HG03571 (cell line): ENCODE results near the gene BRPF1.

Experiments
- ATAC-seq: cut with Tn5 transposase; IDR thresholded peaks from one replicate; pipeline ENCODE4 v1.9.1; 2021; ENCODE audit not compliant: unreplicated experiment

Gene BRPF1

GRCh38 chr3:9732080-9732739 is 675 bp downstream of the BRPF1 start:
- peak; percentile 3 for ATAC-seq

GRCh38 chr3:9732740-9733115 is 1.2 kb downstream of the BRPF1 start:
- no peak for ATAC-seq

DNA sequence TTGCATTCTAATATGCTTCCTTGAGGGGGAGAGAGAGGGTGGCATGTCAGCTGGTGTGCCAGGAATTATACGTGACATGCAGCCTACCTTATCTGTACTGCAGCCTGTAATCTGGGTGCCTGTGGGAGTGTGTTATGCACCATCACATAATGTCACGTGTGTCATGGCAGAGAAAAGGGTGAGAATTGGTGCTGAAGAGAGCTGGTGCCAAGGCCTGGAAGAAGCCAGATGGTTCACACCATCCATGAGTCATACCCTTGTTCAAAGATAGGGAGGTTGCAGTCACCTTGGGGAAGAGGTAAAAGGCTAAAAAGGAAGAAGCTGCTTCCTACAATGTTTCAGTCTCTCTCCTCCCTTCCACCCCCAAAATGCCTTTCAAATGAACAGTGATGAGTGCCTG is 5.3 kb downstream of the BRPF1 start:
- no peak for ATAC-seq

DNA sequence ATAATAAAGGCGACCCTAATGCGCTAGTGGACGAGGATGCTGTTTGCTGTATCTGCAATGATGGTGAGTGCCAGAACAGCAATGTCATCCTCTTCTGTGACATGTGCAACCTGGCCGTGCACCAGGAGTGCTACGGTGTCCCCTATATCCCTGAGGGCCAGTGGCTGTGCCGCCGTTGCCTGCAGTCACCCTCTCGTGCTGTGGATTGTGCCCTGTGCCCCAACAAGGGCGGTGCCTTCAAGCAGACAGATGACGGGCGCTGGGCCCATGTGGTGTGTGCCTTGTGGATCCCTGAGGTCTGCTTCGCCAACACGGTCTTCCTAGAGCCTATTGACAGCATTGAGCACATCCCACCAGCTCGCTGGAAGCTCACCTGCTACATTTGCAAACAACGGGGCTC is 7.6 kb downstream of the BRPF1 start:
- ATAC-seq = no peak

DNA sequence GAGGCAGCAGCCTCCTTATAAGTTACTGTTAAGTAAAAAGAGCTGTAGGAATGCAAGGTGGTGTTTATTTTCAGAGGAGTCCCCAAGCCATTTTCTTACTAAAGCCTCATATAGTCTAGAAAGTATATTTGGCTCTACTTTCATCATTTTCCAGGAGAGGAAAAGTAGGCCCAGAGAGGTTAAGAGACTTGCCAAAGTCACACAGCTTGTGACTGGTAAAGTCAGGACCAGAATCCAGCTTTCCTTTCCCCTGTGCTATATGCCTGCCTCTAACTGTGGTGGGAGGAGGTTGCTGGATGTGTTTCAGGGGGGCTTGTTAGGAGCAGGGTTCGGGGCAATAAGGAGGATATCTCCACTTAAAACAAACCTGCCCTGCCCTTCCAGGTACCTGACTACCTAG is 11.0 kb downstream of the BRPF1 start:
- ATAC-seq = no peak

- no peak for ATAC-seq
Observed at GRCh38 chr3:9743548-9743947, 12.0 kb downstream of the BRPF1 start.

- ATAC-seq = no peak
Observed at GRCh38 chr3:9744162-9744561, 12.6 kb downstream of the BRPF1 start.

DNA sequence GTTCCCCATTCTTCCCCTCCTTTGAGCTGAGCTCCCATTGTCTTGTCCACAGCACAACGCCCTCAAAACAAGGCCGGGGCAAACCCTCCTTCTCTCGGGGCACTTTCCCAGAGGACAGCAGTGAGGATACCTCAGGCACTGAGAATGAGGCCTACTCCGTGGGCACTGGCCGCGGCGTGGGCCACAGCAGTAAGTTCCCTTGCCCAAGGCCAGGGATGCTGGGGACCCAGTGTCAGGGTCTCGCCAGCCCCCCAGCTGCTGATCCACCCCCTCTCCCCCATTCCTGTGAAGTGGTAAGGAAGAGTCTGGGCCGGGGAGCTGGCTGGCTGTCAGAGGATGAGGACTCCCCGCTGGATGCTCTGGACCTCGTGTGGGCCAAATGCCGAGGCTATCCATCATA is 14.0 kb downstream of the BRPF1 start:
- no peak for ATAC-seq

DNA sequence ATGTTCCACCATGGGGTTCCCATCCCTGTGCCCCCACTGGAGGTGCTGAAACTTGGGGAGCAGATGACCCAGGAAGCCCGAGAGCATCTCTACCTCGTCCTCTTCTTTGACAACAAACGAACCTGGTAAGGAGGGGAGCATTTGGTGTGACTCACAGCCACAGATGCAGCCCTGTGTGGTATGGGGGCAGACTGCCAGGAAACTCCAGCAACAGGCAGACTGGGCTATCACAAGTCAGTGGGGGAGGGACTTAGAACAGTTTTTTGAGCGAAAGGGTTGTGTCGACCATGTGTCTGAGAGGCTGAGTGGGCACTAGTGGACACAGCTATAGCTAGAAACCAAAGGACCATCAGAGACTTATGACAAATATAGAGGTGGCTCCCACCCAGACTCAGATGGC is 14.8 kb downstream of the BRPF1 start:
- no peak for ATAC-seq

DNA sequence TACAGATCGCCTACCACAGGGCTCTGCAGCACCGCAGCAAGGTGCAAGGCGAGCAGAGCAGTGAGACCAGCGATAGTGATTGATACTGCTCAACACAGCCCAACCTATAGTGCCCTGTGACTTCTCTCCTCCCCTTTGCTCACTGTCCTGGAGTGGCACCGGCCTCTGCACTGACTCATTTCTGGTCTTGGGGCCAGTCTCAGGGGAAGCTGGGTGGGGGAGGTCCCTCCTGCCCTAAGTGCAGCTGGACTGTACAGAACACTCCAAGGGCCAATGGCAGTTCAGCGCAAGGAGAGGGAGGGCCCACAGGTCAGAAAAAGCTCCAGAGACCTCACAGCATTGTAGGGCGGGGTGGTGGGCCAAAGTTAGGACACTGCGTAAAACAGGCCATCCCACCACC is 15.7 kb downstream of the BRPF1 start:
- no peak for ATAC-seq

- ATAC-seq = no peak
Observed at GRCh38 chr3:9748031-9748430, 16.5 kb downstream of the BRPF1 start.

- ATAC-seq = no peak
Observed at GRCh38 chr3:9749296-9749644, 17.7 kb downstream of the BRPF1 start.

- ATAC-seq = peak; percentile 89
Observed at GRCh38 chr3:9749645-9750555, 18.4 kb downstream of the BRPF1 start, which contains the start of gene OGG1. OGG1 (plus strand) TSS chr3:9749952; CDS start chr3:9750287, 335 bp downstream.

GRCh38 chr3:9750556-9751411 is 19.2 kb downstream of the BRPF1 start:
- ATAC-seq = no peak

DNA sequence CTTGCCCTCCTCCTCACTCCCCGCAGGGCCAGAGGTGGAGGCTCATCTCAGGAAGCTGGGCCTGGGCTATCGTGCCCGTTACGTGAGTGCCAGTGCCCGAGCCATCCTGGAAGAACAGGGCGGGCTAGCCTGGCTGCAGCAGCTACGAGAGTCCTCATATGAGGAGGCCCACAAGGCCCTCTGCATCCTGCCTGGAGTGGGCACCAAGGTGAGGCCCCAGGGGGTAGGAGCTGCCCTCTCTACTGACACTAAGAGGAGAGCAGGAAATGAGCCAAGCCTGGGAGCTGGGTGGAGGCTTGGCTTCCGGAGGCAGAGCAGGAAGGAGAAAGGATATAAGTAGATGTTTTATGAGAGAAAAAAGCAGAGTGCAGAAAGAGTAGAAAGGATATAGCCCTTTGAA is 23.1 kb downstream of the BRPF1 start:
- no peak for ATAC-seq

DNA sequence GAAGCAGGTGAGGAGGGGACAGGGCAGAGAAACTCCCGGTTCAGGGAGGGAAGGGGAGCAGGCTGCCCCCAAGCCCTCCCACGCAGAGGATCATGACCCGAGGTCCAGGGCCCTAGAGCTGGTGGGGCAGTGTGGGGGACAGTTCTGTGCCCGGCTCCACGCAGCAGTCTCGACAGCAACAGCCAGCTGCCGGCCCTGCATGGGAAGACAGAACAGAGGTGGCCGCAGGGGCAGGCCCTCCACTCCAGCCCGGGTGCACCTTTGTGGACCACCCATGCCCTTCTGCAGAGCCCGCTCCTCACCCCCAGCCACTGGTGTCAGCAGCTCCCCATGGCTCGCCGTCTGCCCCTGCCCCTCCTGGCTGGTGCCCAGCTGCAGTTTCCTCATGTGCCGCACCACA is 25.9 kb downstream of the BRPF1 start:
- no peak for ATAC-seq

- ATAC-seq = no peak
Observed at GRCh38 chr3:9760779-9761505, 29.4 kb downstream of the BRPF1 start.

DNA sequence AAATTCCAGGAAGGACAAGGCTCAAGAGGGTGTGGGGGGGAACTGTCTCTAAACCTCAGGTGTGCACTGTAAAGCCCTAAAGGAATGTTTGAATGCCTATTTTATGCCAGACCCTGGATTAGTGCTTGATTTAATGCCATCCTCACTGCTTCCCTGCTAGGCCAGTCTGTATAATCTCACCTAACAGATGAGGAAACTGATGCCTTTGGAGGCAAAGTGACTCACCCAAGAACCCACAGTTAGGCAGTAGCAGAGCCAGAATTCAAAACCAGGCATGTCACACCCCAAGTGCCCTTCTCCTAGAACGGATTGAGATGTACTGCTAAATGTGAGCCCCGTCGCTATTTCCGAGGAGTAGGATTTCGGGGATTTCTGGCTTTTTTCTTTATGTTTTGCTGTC is 30.4 kb downstream of the BRPF1 start:
- no peak for ATAC-seq

- ATAC-seq = no peak
Observed at GRCh38 chr3:9762871-9763270, 31.3 kb downstream of the BRPF1 start.

GRCh38 chr3:9765865-9766264 is 34.3 kb downstream of the BRPF1 start:
- ATAC-seq = no peak

GRCh38 chr3:9767418-9767817 is 35.9 kb downstream of the BRPF1 start:
- no peak for ATAC-seq
